RWPE2 (cell line): ENCODE data around the gene RAB7A.
A peak's percentile ranks its signal among the peaks of the same experiment; 100 is the strongest.

Source experiments
- ATAC-seq: fragments of 200-7000 bp; cut with Tn5 transposase; 3 replicates; pipeline ENCODE4 v1.9.1; 2021; ENCODE audit warnings: low read depth
- DNase-seq: peaks from one replicate; pipeline ENCODE4 v3.0.0-alpha.2; 2020; ENCODE audit warnings: low spot score
- H3K27ac ChIP-seq: fragments of 450-650 bp; 2 replicates; pipeline ENCODE4 v1.5.1; 2017; ENCODE audit warnings: mild to moderate bottlenecking; ENCODE audit not compliant: poor library complexity, severe bottlenecking
- H3K27me3 ChIP-seq: fragments of 250-450 bp; sonication (Bioruptor Pico); 2 replicates; pipeline ENCODE4 v1.5.1; 2021; ENCODE audit warnings: mild to moderate bottlenecking, moderate library complexity; ENCODE audit not compliant: insufficient read depth, poor library complexity, severe bottlenecking
- H3K36me3 ChIP-seq: fragments of 250-450 bp; sonication (Bioruptor Pico); 2 replicates; pipeline ENCODE4 v1.5.1; 2020; ENCODE audit warnings: low read depth, mild to moderate bottlenecking, moderate library complexity
- H3K4me1 ChIP-seq: fragments of 250-450 bp; sonication (Bioruptor Pico); 2 replicates; pipeline ENCODE4 v1.5.1; 2021; ENCODE audit warnings: mild to moderate bottlenecking, moderate library complexity; ENCODE audit not compliant: insufficient read depth, poor library complexity, severe bottlenecking
- H3K4me3 ChIP-seq: fragments of 250-450 bp; sonication (Bioruptor Pico); 2 replicates; pipeline ENCODE4 v1.5.1; 2021; ENCODE audit warnings: mild to moderate bottlenecking, moderate library complexity; ENCODE audit not compliant: severe bottlenecking
- H3K9me3 ChIP-seq: fragments of 250-450 bp; sonication (Bioruptor Pico); 2 replicates; pipeline ENCODE4 v1.5.1; 2021; ENCODE audit warnings: mild to moderate bottlenecking, moderate library complexity; ENCODE audit not compliant: severe bottlenecking
- CTCF ChIP-seq: fragments of 450-650 bp; IDR thresholded peaks from one replicate; pipeline ENCODE4 v1.5.1; 2017; ENCODE audit warnings: mild to moderate bottlenecking, moderate library complexity; ENCODE audit not compliant: poor library complexity, severe bottlenecking

The RAB7A gene

GRCh38 chr3:128835096-128835495, 109.1 kb downstream of the RAB7A start:
- Histone ChIP-seq H3K4me3 (no peak overlapping the region), H3K4me1 (no peaks in the 10 kb centered on the region), H3K27me3 (no peaks in the 10 kb centered on the region), H3K36me3 (no peaks in the 10 kb centered on the region), H3K27ac (no peak overlapping the region), H3K9me3 (no peaks in the 10 kb centered on the region)
- DNase-seq (no peak), ATAC-seq (no peak)
- TF ChIP-seq CTCF, result no peak

- Histone ChIP-seq H3K36me3 (no peaks in the 10 kb centered on the region), H3K27me3 (no peaks in the 10 kb centered on the region), H3K4me3 (no peak overlapping the region), H3K27ac (no peak overlapping the region), H3K4me1 (no peaks in the 10 kb centered on the region), H3K9me3 (no peaks in the 10 kb centered on the region)
- no peak for TF ChIP-seq CTCF
- ATAC-seq (no peak), DNase-seq (no peak)
Measured at GRCh38 chr3:128841926-128842920, 116.2 kb downstream of the RAB7A start.

- no peak overlapping the region for H3K27ac ChIP-seq
- H3K9me3 ChIP-seq, result no peaks in the 10 kb centered on the region
- H3K4me1 ChIP-seq, result no peaks in the 10 kb centered on the region
- no peak for ATAC-seq
- H3K27me3 ChIP-seq, result no peaks in the 10 kb centered on the region
- no peak for TF ChIP-seq CTCF
- H3K4me3 ChIP-seq, result no peak overlapping the region
- H3K36me3 ChIP-seq, result no peaks in the 10 kb centered on the region
- DNase-seq, result no peak
Measured at GRCh38 chr3:128844502-128844901, 118.5 kb downstream of the RAB7A start.

GRCh38 chr3:128845119-128845777, 119.3 kb downstream of the RAB7A start:
- H3K27ac ChIP-seq, result no peak overlapping the region
- H3K27me3 ChIP-seq, result no peaks in the 10 kb centered on the region
- 0 out of 3 replicates have a peak, but pooled peaks have one; percentile 8 for ATAC-seq
- TF ChIP-seq CTCF, result no peak
- H3K4me1 ChIP-seq, result no peaks in the 10 kb centered on the region
- H3K9me3 ChIP-seq, result no peaks in the 10 kb centered on the region
- peak overlapping the region; percentile 19 for H3K4me3 ChIP-seq
- no peaks in the 10 kb centered on the region for H3K36me3 ChIP-seq
- DNase-seq, result no peak
